GM21515 (cell line): Measurements from ENCODE around the gene PCDHA11.
"Not testable (repeated sequence)": the region's sequence is repeated elsewhere in the genome, so short reads cannot be mapped to it uniquely, and the experiment has no call there.

Experiments
- ATAC-seq: cut with Tn5 transposase; IDR thresholded peaks from one replicate; pipeline ENCODE4 v1.9.1; 2021; ENCODE audit not compliant: unreplicated experiment

Gene PCDHA11

DNA sequence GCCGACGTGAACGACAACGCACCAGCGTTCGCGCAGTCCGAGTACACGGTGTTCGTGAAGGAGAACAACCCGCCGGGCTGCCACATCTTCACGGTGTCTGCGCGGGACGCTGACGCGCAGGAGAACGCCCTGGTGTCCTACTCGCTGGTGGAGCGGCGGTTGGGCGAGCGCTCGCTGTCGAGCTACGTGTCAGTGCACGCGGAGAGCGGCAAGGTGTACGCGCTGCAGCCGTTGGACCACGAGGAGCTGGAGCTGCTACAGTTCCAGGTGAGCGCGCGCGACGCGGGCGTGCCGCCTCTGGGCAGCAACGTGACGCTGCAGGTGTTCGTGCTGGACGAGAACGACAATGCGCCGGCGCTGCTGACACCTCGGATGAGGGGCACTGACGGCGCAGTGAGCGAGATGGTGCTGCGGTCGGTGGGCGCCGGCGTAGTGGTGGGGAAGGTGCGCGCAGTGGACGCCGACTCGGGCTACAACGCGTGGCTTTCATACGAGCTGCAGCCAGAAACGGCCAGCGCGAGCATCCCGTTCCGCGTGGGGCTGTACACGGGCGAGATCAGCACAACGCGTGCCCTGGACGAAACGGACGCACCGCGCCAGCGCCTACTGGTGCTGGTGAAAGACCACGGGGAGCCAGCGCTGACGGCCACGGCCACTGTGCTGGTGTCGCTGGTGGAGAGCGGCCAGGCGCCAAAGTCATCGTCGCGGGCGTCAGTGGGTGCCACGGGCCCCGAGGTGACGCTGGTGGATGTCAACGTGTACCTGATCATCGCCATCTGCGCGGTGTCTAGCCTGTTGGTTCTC is 18.7 kb upstream of the PCDHA11 start:
- not testable (repeated sequence) for ATAC-seq

- ATAC-seq: no peak
These were observed 12.7 kb upstream of the PCDHA11 start, which contains the start of gene PCDHA10 for GRCh38 chr5:140855772-140856674. Gene PCDHA10, plus strand, starts transcription at chr5:140855897. Its CDS starts 152 bp downstream, at chr5:140856049.

DNA sequence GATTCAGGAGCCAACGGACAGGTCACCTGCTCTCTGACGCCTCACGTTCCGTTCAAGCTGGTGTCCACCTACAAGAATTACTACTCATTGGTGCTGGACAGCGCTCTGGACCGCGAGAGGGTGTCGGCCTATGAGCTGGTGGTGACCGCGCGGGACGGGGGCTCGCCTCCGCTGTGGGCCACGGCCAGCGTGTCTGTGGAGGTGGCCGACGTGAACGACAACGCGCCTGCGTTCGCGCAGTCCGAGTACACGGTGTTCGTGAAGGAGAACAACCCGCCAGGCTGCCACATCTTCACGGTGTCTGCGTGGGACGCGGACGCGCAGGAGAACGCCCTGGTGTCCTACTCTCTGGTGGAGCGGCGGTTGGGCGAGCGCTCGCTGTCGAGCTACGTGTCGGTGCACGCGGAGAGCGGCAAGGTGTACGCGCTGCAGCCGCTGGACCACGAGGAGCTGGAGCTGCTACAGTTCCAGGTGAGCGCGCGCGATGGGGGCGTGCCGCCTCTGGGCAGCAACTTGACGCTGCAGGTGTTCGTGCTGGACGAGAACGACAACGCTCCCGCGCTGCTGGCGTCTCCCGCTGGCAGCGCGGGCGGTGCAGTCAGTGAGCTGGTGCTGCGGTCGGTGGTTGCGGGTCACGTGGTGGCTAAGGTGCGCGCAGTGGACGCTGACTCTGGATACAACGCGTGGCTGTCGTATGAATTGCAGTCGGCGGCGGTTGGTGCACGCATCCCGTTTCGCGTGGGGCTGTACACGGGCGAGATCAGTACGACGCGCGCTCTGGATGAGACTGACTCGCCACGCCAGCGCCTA is 11.4 kb upstream of the PCDHA11 start:
- no peak for ATAC-seq

- ATAC-seq: no peak
These were observed 10.8 kb upstream of the PCDHA11 start for GRCh38 chr5:140857987-140858240.

- no peak for ATAC-seq
These were observed 6.1 kb upstream of the PCDHA11 start for GRCh38 chr5:140862441-140863295.

DNA sequence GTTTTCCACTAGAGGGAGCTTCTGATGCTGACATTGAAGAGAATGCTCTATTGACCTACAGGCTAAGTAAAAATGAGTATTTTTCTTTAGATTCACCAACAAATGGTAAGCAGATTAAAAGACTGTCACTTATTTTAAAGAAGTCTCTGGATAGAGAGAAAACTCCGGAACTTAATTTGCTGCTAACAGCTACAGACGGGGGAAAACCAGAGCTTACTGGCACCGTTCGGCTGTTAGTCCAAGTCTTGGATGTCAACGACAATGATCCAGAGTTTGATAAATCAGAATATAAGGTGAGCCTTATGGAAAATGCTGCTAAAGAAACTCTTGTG is 764 bp downstream of the PCDHA11 start:
- no peak for ATAC-seq

DNA sequence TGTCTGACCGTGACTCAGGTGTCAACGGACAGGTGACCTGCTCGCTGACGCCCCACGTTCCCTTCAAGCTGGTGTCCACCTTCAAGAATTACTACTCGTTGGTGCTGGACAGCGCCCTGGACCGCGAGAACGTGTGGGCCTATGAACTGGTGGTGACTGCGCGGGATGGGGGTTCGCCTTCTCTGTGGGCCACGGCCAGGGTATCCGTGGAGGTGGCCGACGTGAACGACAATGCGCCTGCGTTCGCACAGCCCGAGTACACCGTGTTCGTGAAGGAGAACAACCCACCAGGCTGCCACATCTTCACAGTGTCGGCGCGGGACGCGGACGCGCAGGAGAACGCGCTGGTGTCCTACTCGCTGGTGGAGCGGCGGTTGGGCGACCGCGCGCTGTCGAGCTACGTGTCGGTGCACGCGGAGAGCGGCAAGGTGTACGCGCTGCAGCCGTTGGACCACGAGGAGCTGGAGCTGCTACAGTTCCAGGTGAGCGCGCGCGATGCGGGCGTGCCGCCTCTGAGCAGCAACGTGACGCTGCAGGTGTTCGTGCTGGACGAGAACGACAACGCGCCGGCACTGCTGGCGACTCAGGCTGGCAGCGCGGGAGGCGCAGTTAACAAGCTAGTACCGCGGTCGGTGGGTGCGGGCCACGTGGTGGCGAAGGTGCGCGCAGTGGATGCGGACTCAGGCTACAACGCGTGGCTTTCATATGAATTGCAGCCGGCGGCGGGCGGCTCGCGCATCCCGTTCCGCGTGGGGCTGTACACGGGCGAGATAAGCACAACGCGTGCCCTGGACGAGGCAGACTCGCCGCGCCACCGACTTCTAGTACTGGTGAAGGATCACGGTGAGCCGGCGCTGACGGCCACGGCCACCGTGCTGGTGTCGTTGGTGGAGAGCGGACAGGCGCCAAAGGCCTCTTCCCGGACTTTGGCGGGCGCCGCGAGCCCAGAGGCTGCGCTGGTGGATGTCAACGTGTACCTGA is 1.8 kb downstream of the PCDHA11 start:
- ATAC-seq: no peak

GRCh38 chr5:140875085-140876065 is 6.6 kb downstream of the PCDHA11 start, which contains the start of gene PCDHA12:
Gene PCDHA12, plus strand, starts transcription at chr5:140875308. Its CDS starts 165 bp downstream, at chr5:140875473.
- no peak for ATAC-seq

GRCh38 chr5:140876541-140877261 is 7.9 kb downstream of the PCDHA11 start:
- ATAC-seq: not testable (repeated sequence)

DNA sequence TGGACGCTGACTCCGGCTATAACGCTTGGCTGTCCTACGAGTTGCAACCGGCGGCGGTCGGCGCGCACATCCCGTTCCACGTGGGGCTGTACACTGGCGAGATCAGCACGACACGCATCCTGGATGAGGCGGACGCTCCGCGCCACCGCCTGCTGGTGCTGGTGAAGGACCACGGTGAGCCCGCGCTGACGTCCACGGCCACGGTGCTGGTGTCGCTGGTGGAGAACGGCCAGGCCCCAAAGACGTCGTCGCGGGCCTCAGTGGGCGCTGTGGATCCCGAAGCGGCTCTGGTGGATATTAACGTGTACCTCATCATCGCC is 8.5 kb downstream of the PCDHA11 start:
- ATAC-seq: no peak

- no peak for ATAC-seq
These were observed 13.3 kb downstream of the PCDHA11 start, which contains the start of gene PCDHA13 for GRCh38 chr5:140881889-140882590. Gene PCDHA13, plus strand, starts transcription at chr5:140882124. Its CDS starts 145 bp downstream, at chr5:140882269.

DNA sequence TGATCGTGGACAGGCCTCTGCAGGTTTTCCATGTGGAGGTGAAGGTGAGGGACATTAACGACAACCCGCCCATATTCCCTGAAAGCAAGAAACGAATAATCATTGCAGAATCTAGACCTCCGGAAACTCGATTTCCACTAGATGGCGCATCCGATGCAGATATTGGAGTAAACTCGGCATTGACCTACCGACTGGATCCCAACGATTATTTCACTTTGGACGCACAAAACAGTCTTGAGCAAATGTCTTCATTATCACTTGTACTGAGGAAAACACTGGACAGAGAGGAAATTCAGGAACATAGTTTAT is 13.8 kb downstream of the PCDHA11 start:
- no peak for ATAC-seq

DNA sequence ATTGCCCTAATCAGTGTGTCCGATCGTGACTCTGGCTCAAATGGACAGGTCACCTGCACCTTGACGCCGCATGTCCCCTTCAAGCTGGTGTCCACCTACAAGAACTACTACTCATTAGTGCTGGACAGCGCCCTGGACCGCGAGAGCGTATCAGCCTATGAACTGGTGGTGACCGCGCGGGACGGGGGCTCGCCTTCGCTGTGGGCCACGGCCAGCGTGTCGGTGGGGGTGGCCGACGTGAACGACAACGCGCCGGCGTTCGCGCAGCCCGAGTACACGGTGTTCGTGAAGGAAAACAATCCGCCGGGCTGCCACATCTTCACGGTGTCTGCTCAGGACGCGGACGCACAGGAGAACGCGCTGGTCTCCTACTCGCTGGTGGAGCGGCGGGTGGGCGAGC is 14.6 kb downstream of the PCDHA11 start:
- ATAC-seq: no peak

GRCh38 chr5:140883927-140884697 is 15.4 kb downstream of the PCDHA11 start:
- ATAC-seq: no peak

DNA sequence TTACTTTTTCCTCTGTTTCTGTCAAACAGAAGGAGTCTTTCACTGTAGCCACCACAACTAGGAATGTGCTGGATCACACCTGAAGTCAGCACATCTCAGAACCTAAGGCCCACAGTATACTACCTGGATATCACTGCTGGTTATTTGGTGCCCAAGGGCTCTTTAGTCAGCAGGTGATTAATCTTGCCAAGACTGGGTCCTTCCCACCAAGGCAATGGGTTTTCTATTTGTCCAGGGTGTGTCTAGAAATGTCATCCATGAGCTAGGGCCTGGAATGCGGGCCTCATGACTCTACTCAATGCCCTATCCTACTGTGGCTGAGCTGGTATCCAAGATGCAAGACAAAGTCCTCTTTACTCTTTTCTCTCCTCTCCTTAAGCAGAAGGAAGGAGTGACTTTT is 47.6 kb downstream of the PCDHA11 start:
- ATAC-seq: no peak
